ENCODE measurements around the gene CNOT6. TPM values are rescaled to one million over a fixed set of nuclear protein-coding genes. Genes with fewer than 3 reads are reported as not detected.
A peak's percentile ranks its signal among the peaks of the same experiment; 100 is the strongest.

Gene CNOT6
- total RNA-seq, 4 donors from 2014 or later: 8.9 to 12.2 (median 11.2) TPM

GRCh38 chr5:180595046-180595379 lies 100.8 kb downstream of the CNOT6 start:
- 79 to 88% methylated on average over 2 of the region's 2 CpGs for WGBS, 2 donors

DNA sequence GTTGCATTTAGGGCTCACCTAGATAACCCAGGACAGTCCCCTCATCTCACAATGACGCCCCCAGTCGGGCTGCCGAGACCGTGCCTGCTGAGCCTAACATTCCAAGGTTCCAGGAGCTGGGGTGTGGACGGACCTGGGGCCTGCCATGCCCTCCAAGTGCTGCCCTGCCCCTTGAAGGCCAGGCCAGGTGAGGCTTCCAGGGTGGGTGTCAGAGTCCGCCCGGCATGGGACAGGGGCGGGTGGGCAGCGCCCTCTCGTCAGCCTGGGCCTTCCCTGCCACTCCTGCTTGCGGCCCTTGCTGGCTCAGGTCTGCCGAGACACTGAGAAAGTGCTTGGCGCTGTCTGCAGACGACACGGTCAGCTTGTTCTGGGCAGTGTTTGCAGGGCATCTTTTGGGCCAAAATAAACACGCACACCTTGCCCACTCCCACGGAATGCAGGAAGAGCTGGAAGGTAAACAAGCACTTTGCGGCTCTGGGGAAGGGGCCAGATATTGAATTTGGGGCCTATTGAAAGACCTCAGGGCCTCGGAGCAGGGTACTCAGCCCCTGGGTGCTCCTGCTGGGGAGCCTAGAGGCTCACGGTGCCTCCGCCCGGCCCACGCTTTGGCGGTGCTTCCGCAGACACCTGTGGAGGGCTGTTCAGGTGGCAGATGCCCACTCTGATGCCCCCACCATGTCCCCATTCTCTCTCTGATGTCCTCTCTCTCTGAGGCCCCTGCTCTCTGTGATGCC lies 101.4 kb downstream of the CNOT6 start:
- intact Hi-C loops (cut with DNase I; ENCODE audit: low total_unique reads): no loop called here
- H3K4me3 ChIP-seq (ENCODE audit: low read depth, poor library complexity, severe bottlenecking): no peak overlapping the region
- WGBS, 2 donors: 85 to 87% methylated on average over 25 of the region's 25 CpGs
- DNase-seq (ENCODE audit: low spot score in 2 of 2): peak in 1 of 2 donors; percentile 78
- TF ChIP-seq, protein P1, sequence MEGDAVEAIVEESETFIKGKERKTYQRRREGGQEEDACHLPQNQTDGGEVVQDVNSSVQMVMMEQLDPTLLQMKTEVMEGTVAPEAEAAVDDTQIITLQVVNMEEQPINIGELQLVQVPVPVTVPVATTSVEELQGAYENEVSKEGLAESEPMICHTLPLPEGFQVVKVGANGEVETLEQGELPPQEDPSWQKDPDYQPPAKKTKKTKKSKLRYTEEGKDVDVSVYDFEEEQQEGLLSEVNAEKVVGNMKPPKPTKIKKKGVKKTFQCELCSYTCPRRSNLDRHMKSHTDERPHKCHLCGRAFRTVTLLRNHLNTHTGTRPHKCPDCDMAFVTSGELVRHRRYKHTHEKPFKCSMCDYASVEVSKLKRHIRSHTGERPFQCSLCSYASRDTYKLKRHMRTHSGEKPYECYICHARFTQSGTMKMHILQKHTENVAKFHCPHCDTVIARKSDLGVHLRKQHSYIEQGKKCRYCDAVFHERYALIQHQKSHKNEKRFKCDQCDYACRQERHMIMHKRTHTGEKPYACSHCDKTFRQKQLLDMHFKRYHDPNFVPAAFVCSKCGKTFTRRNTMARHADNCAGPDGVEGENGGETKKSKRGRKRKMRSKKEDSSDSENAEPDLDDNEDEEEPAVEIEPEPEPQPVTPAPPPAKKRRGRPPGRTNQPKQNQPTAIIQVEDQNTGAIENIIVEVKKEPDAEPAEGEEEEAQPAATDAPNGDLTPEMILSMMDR (IDR thresholded peaks at IDR 0.05): no peak
- TF ChIP-seq POLR2A (IDR thresholded peaks at IDR 0.05): no peak

More at GRCh38 chr5:180595046-180595379, 100.8 kb downstream of the CNOT6 start:
- DNase-seq (ENCODE audit: low spot score in 2 of 2): no peak
- TF ChIP-seq, protein P1 (IDR thresholded peaks at IDR 0.05): no peak
- no peak for TF ChIP-seq POLR2A (IDR thresholded peaks at IDR 0.05)
- intact Hi-C loops (cut with DNase I; ENCODE audit: low total_unique reads): no loop called here
- H3K4me3 ChIP-seq (ENCODE audit: low read depth, poor library complexity, severe bottlenecking): no peak overlapping the region

DNA sequence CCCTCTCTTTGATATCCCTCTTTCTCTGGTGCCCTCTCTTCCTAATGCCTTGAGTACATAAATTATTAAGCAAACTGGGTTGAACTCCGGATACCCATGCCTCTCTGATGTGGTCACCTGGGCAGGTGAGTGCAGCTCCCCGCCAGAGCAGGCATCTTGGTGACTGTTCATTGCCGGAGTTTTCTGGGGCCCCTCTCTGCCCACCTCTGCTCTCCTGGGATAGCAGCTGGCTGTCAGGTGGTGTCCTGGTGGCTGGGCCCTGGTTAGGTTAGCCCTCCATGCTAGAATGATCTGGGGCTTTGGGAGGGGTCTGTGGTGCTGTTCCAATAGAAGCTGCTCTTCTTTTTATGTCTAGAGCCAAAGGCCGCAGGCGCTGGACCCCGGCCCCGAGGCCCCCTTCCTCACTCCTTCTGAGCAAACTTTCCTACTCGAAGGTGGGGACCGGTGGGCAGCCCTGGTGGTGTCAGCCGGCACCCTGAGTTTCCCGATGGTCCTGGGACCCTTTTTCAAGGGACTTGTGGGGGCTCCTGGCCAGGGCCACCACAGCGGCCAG lies 102.0 kb downstream of the CNOT6 start:
- WGBS, 2 donors: 79 to 85% methylated on average over 11 of the region's 12 CpGs
- H3K4me3 ChIP-seq (ENCODE audit: low read depth, poor library complexity, severe bottlenecking): no peak overlapping the region
- TF ChIP-seq POLR2A (IDR thresholded peaks at IDR 0.05): no peak
- TF ChIP-seq, protein P1 (IDR thresholded peaks at IDR 0.05): no peak
- intact Hi-C loops (cut with DNase I; ENCODE audit: low total_unique reads): no loop called here
- DNase-seq (ENCODE audit: low spot score in 2 of 2): peak in 1 of 2 donors; percentile 81

DNA sequence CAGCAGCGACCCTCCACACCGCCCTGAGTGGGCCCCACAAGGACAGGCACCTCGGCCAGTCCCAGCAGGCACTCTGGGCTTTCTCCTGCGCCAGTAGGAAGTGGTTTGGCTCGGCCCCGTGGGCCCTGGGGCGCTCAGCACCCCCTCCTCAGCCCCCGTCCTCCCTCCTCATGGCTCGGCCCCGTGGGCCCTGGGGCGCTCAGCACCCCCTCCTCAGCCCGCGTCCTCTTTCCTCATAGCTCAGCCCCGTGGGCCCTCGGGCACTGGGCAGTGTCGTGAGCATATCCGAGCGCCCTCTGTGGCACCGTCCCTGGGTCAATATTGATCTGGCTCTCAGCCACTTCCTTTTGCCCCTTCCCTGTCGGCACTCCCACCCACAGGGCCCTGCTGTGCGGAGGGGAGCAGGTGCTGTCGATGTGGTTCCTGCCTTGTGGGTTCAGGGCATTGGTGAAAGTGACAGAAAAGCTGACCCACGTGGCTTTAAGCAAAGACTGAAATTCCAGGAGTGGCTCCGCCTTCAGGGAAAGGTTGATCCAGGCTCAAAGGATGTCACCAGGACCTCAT lies 102.6 kb downstream of the CNOT6 start:
- peak in 1 of 2 donors; percentile 59 for DNase-seq (ENCODE audit: low spot score in 2 of 2)
- intact Hi-C loops (cut with DNase I; ENCODE audit: low total_unique reads): no loop called here
- WGBS, 2 donors: 59 to 68% methylated on average over 24 of the region's 24 CpGs
- no peak overlapping the region for H3K4me3 ChIP-seq (ENCODE audit: low read depth, poor library complexity, severe bottlenecking)
- TF ChIP-seq POLR2A (IDR thresholded peaks at IDR 0.05): no peak
- TF ChIP-seq, protein P1 (IDR thresholded peaks at IDR 0.05): no peak

DNA sequence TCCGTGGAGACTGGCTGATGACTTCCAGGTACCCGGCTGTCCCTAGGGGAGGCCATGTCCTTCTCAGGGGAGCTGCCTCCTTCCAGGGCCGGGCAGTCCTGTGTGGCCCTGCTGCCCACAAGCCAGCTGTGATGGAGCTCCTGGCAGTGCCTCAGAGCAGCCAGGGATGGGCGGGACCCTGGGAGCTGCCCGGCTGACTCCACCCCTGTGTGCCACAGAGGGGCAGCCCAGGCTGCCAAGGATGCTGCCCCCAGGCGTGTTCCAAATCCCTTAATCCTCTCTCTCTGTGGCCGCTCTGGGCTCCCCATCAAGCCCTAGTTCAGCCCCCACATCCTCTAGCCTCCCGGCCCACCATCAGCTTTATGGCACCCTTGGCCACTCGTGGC lies 104.1 kb downstream of the CNOT6 start:
- WGBS, 2 donors: 66 to 81% methylated on average over 6 to 9 of the region's 9 CpGs
- TF ChIP-seq, protein P1 (IDR thresholded peaks at IDR 0.05): no peak
- no peak for TF ChIP-seq POLR2A (IDR thresholded peaks at IDR 0.05)
- DNase-seq (ENCODE audit: low spot score in 2 of 2): no peak
- no peak overlapping the region for H3K4me3 ChIP-seq (ENCODE audit: low read depth, poor library complexity, severe bottlenecking)
- intact Hi-C loops (cut with DNase I; ENCODE audit: low total_unique reads): no loop called here

Data from lower leg skin (tissue), 4 donors.